HG03064 (cell line): Measurements from ENCODE around the gene CACNA2D1.
"Not testable (repeated sequence)": the region's sequence is repeated elsewhere in the genome, so short reads cannot be mapped to it uniquely, and the experiment has no call there.

Experiments
- ATAC-seq: cut with Tn5 transposase; IDR thresholded peaks from one replicate; pipeline ENCODE4 v1.9.1; 2021; ENCODE audit warnings: low read depth; ENCODE audit not compliant: unreplicated experiment

CACNA2D1 gene

GRCh38 chr7:82141427-82141826 is 302.1 kb downstream of the CACNA2D1 start:
- ATAC-seq, result no peak

- ATAC-seq, result not testable (repeated sequence)
Measured at GRCh38 chr7:82140608-82141007, 303.0 kb downstream of the CACNA2D1 start.

- no peak for ATAC-seq
Measured at GRCh38 chr7:82131215-82131614, 312.4 kb downstream of the CACNA2D1 start.

GRCh38 chr7:82129091-82129490 is 314.5 kb downstream of the CACNA2D1 start:
- no peak for ATAC-seq

GRCh38 chr7:82128546-82128945 is 315.0 kb downstream of the CACNA2D1 start:
- no peak for ATAC-seq

- ATAC-seq, result no peak
Measured at GRCh38 chr7:82126576-82126975, 317.0 kb downstream of the CACNA2D1 start.

- ATAC-seq, result no peak
Measured at GRCh38 chr7:82124445-82124844, 319.1 kb downstream of the CACNA2D1 start.

GRCh38 chr7:82122275-82122674 is 321.3 kb downstream of the CACNA2D1 start:
- no peak for ATAC-seq

- ATAC-seq, result no peak
Measured at GRCh38 chr7:82114237-82114636, 329.3 kb downstream of the CACNA2D1 start.

- ATAC-seq, result no peak
Measured at GRCh38 chr7:82110146-82110840, 333.3 kb downstream of the CACNA2D1 start.

GRCh38 chr7:82109288-82109687 is 334.3 kb downstream of the CACNA2D1 start:
- ATAC-seq, result no peak

GRCh38 chr7:82106201-82106600 is 337.4 kb downstream of the CACNA2D1 start:
- ATAC-seq, result no peak

GRCh38 chr7:82105463-82105862 is 338.1 kb downstream of the CACNA2D1 start:
- ATAC-seq, result no peak

- ATAC-seq, result no peak
Measured at GRCh38 chr7:82098414-82098813, 345.2 kb downstream of the CACNA2D1 start.

GRCh38 chr7:82091126-82091684 is 352.4 kb downstream of the CACNA2D1 start:
- no peak for ATAC-seq

GRCh38 chr7:82087099-82087498 is 356.5 kb downstream of the CACNA2D1 start:
- no peak for ATAC-seq

GRCh38 chr7:82085116-82085515 is 358.5 kb downstream of the CACNA2D1 start:
- ATAC-seq, result no peak

- no peak for ATAC-seq
Measured at GRCh38 chr7:82081644-82082224, 361.8 kb downstream of the CACNA2D1 start.

GRCh38 chr7:82080254-82080927 is 363.2 kb downstream of the CACNA2D1 start:
- ATAC-seq, result no peak

- no peak for ATAC-seq
Measured at GRCh38 chr7:82079527-82079926, 364.1 kb downstream of the CACNA2D1 start.

- ATAC-seq, result no peak
Measured at GRCh38 chr7:82078807-82079206, 364.8 kb downstream of the CACNA2D1 start.

GRCh38 chr7:82071468-82071867 is 372.1 kb downstream of the CACNA2D1 start:
- no peak for ATAC-seq
